Liver (tissue), 9 donors: ENCODE results near the gene STK24. TPM values are rescaled to one million over a fixed set of nuclear protein-coding genes. Genes with fewer than 3 reads are reported as not detected.

ENCODE experiments used
- DNase-seq: peaks from one replicate; pipeline ENCODE4 v3.0.0-alpha.2; 2017; ENCODE audit warnings: low spot score
- H3K27ac ChIP-seq, 2 donors: one replicate each; pipeline ENCODE4 v1.7.0; 2013; ENCODE audit warnings: inconsistent platforms in 2 of 2, low read length in 2 of 2, control low read depth in 1 of 2, low read depth in 1 of 2, mild to moderate bottlenecking in 1 of 2
- H3K27me3 ChIP-seq, 4 donors: one replicate each; pipeline versions ENCODE4 v1.6.1 to v1.7.0; 2013; ENCODE audit warnings: low read length in 3 of 4, inconsistent platforms in 1 of 4, mild to moderate bottlenecking in 1 of 4, moderate library complexity in 1 of 4; ENCODE audit not compliant: control insufficient read depth in 4 of 4, insufficient read depth in 4 of 4
- H3K36me3 ChIP-seq, 4 donors: one replicate each; pipeline versions ENCODE4 v1.6.1 to v1.7.0; 2013; ENCODE audit warnings: low read length in 3 of 4, mild to moderate bottlenecking in 3 of 4, low read depth in 1 of 4, moderate library complexity in 1 of 4; ENCODE audit not compliant: control insufficient read depth in 4 of 4, insufficient read depth in 3 of 4
- H3K4me1 ChIP-seq, 4 donors: one replicate each; pipeline versions ENCODE4 v1.6.1 to v1.7.0; 2013; ENCODE audit warnings: low read length in 3 of 4, mild to moderate bottlenecking in 3 of 4, moderate library complexity in 1 of 4; ENCODE audit not compliant: control insufficient read depth in 4 of 4, insufficient read depth in 4 of 4
- H3K4me3 ChIP-seq, 3 donors: one replicate each; pipeline versions ENCODE4 v1.6.1 to v1.7.0; 2013; ENCODE audit warnings: low read length in 3 of 3, control low read depth in 1 of 3, low read depth in 1 of 3, mild to moderate bottlenecking in 1 of 3
- H3K9ac ChIP-seq, 2 donors: one replicate each; pipeline ENCODE4 v1.7.0; 2013; ENCODE audit warnings: low read length in 2 of 2, mild to moderate bottlenecking in 2 of 2, moderate library complexity in 2 of 2, control low read depth in 1 of 2, low read depth in 1 of 2
- H3K9me3 ChIP-seq, 4 donors: one replicate each; pipeline versions ENCODE4 v1.6.1 to v1.7.0; 2013; ENCODE audit warnings: low read length in 3 of 4; ENCODE audit not compliant: control insufficient read depth in 4 of 4
- EGR1 ChIP-seq, 2 donors: IDR thresholded peaks; 2 replicates each; pipeline ENCODE4 v1.6.1; 2016 to 2018; ENCODE audit warnings: antibody characterized with exemption in 2 of 2, low read depth in 2 of 2
- FOXA1 ChIP-seq: IDR thresholded peaks from 2 replicates; pipeline ENCODE4 v1.6.1; 2016; ENCODE audit warnings: antibody characterized with exemption
- FOXA2 ChIP-seq: IDR thresholded peaks from 2 replicates; pipeline ENCODE4 v1.6.1; 2016; ENCODE audit warnings: antibody characterized with exemption
- GABPA ChIP-seq, 2 donors: IDR thresholded peaks in 1 of 2; conservative IDR thresholded peaks in 1 of 2; 2 replicates each; pipeline ENCODE4 v1.6.1; 2016; ENCODE audit warnings: antibody characterized with exemption in 2 of 2, mild to moderate bottlenecking in 1 of 2, moderate library complexity in 1 of 2
- HNF4A ChIP-seq, 2 donors: conservative IDR thresholded peaks; 2 replicates each; pipeline ENCODE4 v1.6.1; 2016; ENCODE audit warnings: antibody characterized with exemption in 2 of 2, mild to moderate bottlenecking in 2 of 2
- HNF4G ChIP-seq: IDR thresholded peaks from 2 replicates; pipeline ENCODE4 v1.6.1; 2016; ENCODE audit warnings: antibody characterized with exemption
- JUND ChIP-seq, 2 donors: IDR thresholded peaks; 2 replicates each; pipeline ENCODE4 v1.6.1; 2016; ENCODE audit warnings: antibody characterized with exemption in 2 of 2
- NR2F2 ChIP-seq: IDR thresholded peaks from 2 replicates; pipeline ENCODE4 v1.6.1; 2016; ENCODE audit warnings: antibody characterized with exemption
- RAD21 ChIP-seq, 2 donors: IDR thresholded peaks; 2 replicates each; pipeline ENCODE4 v1.6.1; 2016; ENCODE audit warnings: antibody characterized with exemption in 2 of 2, mild to moderate bottlenecking in 2 of 2
- RXRA ChIP-seq, 2 donors: IDR thresholded peaks; 2 replicates each; pipeline ENCODE4 v1.6.1; 2017 to 2018; ENCODE audit warnings: antibody characterized with exemption in 2 of 2, mild to moderate bottlenecking in 1 of 2
- SP1 ChIP-seq: IDR thresholded peaks from 2 replicates; pipeline ENCODE4 v1.6.1; 2018; ENCODE audit warnings: antibody characterized with exemption, mild to moderate bottlenecking
- TAF1 ChIP-seq: conservative IDR thresholded peaks from 2 replicates; pipeline ENCODE4 v1.6.1; 2016; ENCODE audit warnings: antibody characterized with exemption, mild to moderate bottlenecking
- YY1 ChIP-seq: IDR thresholded peaks from 2 replicates; pipeline ENCODE4 v1.6.1; 2016; ENCODE audit warnings: antibody characterized with exemption, mild to moderate bottlenecking
- WGBS: extraction: QIAGEN DNeasy Blood & Tissue Kit; methylation state at CpG from one replicate; pipeline ENCODE4 v1.1.7; 2013; 5-methylcytosine and 5-hydroxymethylcytosine counted together
- polyA plus RNA-seq, 2 donors: library from polyadenylated mRNA; stranded (reverse) in 1 of 2; unstranded in 1 of 2; fragments of 200-250 nt in 1 of 2; fragments of >200 nt in 1 of 2; fragmentation: Nextera tagmentation in 1 of 2; extraction: Ambion mirVana in 1 of 2; gene quantifications; one replicate each; pipeline versions ENCODE4 v1.2.1 to v1.2.3, GENCODE V29; 2013 to 2015
- total RNA-seq, 2 donors: library from RNA; depleted of rRNA; stranded (reverse); fragments of >200 nt; gene quantifications; one replicate each; pipeline ENCODE4 v1.2.3, GENCODE V29; 2014
- TF ChIP-seq, protein P1 (sequence below): IDR thresholded peaks from 2 replicates; pipeline ENCODE4 v1.6.1; 2016; ENCODE audit warnings: antibody characterized with exemption
- TF ChIP-seq, protein P2 (sequence below): IDR thresholded peaks from 2 replicates; pipeline ENCODE4 v1.6.1; 2016; ENCODE audit warnings: antibody characterized with exemption
- TF ChIP-seq, protein P3 (sequence below): fragments of 150-350 bp; IDR thresholded peaks from 2 replicates; pipeline ENCODE4 v1.5.1; 2017; ENCODE audit warnings: improper control_type of control experiment, low read depth, low read length; ENCODE audit not compliant: missing input control
- TF ChIP-seq, protein P4 (sequence below): IDR thresholded peaks from 2 replicates; pipeline ENCODE4 v1.6.1; 2016; ENCODE audit warnings: antibody characterized with exemption, mild to moderate bottlenecking
- TF ChIP-seq, protein P5 (sequence below): IDR thresholded peaks from 2 replicates; pipeline ENCODE4 v1.6.1; 2016; ENCODE audit warnings: antibody characterized with exemption
- donor health status: healthy.
- donor health status: healthy.
- donor health status: healthy.
- donor health status: healthy.
- donor health status: healthy.

The STK24 gene
- total and polyA plus RNA-seq, 4 donors, result 6.4 to 43.3 (median 14.9) TPM

DNA sequence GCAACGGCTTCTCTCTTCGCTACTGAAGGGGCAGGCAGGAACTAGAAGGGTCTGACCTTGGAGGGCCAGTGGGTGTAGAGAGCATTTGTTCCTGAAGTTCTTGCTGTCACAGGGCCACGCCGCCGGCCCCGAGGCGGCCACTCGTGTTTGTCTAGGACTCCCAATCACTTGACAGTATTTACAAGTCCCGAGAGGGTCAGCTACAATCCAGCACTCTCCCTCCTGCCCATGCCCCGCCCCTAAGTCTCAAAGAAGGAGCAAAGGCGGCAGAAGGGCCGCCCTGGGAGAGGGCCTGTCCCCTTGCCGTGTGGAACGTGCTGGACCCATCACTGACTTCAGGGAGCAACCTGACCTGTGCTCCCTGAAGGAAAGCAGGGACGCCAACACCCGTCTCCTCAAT lies 118.5 kb downstream of the STK24 start:
- Histone ChIP-seq H3K27me3 (no peaks in the 10 kb centered on the region), H3K27ac (no peak overlapping the region), H3K9ac (no peak overlapping the region), H3K4me3 (no peak overlapping the region), H3K4me1 (peaks cover 0 to 12% (median 6%) of the 10 kb centered on the region in 4 donors), H3K36me3 (peaks cover 12 to 56% (median 39%) of the 10 kb centered on the region in 4 donors), H3K9me3 (no peaks in the 10 kb centered on the region)
- 90% methylated on average over 16 of the region's 16 CpGs for WGBS
- DNase-seq, result no peak
- TF ChIP-seq, protein P1, sequence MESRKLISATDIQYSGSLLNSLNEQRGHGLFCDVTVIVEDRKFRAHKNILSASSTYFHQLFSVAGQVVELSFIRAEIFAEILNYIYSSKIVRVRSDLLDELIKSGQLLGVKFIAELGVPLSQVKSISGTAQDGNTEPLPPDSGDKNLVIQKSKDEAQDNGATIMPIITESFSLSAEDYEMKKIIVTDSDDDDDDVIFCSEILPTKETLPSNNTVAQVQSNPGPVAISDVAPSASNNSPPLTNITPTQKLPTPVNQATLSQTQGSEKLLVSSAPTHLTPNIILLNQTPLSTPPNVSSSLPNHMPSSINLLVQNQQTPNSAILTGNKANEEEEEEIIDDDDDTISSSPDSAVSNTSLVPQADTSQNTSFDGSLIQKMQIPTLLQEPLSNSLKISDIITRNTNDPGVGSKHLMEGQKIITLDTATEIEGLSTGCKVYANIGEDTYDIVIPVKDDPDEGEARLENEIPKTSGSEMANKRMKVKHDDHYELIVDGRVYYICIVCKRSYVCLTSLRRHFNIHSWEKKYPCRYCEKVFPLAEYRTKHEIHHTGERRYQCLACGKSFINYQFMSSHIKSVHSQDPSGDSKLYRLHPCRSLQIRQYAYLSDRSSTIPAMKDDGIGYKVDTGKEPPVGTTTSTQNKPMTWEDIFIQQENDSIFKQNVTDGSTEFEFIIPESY, result no peak
- TF ChIP-seq TAF1 (no peak), HNF4G (no peak), EGR1 (IDR thresholded peaks at IDR 0.05; ENCODE audit: low read depth in 2 of 2) (no peak), GABPA (IDR thresholded peaks at IDR 0.05 in 1 of 2, conservative IDR thresholded peaks at IDR 0.05 in 1 of 2) (no peak), RAD21 (IDR thresholded peaks at IDR 0.05) (no peak), RXRA (IDR thresholded peaks at IDR 0.05) (no peak), HNF4A (conservative IDR thresholded peaks at IDR 0.05) (no peak), FOXA1 (no peak), FOXA2 (no peak), NR2F2 (no peak), SP1 (no peak), YY1 (no peak), JUND (IDR thresholded peaks at IDR 0.05) (no peak)
- TF ChIP-seq, protein P2, sequence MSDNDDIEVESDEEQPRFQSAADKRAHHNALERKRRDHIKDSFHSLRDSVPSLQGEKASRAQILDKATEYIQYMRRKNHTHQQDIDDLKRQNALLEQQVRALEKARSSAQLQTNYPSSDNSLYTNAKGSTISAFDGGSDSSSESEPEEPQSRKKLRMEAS, result no peak
- TF ChIP-seq, protein P3, sequence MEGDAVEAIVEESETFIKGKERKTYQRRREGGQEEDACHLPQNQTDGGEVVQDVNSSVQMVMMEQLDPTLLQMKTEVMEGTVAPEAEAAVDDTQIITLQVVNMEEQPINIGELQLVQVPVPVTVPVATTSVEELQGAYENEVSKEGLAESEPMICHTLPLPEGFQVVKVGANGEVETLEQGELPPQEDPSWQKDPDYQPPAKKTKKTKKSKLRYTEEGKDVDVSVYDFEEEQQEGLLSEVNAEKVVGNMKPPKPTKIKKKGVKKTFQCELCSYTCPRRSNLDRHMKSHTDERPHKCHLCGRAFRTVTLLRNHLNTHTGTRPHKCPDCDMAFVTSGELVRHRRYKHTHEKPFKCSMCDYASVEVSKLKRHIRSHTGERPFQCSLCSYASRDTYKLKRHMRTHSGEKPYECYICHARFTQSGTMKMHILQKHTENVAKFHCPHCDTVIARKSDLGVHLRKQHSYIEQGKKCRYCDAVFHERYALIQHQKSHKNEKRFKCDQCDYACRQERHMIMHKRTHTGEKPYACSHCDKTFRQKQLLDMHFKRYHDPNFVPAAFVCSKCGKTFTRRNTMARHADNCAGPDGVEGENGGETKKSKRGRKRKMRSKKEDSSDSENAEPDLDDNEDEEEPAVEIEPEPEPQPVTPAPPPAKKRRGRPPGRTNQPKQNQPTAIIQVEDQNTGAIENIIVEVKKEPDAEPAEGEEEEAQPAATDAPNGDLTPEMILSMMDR, result no peak
- TF ChIP-seq, protein P4, sequence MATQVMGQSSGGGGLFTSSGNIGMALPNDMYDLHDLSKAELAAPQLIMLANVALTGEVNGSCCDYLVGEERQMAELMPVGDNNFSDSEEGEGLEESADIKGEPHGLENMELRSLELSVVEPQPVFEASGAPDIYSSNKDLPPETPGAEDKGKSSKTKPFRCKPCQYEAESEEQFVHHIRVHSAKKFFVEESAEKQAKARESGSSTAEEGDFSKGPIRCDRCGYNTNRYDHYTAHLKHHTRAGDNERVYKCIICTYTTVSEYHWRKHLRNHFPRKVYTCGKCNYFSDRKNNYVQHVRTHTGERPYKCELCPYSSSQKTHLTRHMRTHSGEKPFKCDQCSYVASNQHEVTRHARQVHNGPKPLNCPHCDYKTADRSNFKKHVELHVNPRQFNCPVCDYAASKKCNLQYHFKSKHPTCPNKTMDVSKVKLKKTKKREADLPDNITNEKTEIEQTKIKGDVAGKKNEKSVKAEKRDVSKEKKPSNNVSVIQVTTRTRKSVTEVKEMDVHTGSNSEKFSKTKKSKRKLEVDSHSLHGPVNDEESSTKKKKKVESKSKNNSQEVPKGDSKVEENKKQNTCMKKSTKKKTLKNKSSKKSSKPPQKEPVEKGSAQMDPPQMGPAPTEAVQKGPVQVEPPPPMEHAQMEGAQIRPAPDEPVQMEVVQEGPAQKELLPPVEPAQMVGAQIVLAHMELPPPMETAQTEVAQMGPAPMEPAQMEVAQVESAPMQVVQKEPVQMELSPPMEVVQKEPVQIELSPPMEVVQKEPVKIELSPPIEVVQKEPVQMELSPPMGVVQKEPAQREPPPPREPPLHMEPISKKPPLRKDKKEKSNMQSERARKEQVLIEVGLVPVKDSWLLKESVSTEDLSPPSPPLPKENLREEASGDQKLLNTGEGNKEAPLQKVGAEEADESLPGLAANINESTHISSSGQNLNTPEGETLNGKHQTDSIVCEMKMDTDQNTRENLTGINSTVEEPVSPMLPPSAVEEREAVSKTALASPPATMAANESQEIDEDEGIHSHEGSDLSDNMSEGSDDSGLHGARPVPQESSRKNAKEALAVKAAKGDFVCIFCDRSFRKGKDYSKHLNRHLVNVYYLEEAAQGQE, result no peak
- TF ChIP-seq, protein P5, sequence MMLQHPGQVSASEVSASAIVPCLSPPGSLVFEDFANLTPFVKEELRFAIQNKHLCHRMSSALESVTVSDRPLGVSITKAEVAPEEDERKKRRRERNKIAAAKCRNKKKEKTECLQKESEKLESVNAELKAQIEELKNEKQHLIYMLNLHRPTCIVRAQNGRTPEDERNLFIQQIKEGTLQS, result no peak
